Trophoblast cell (in vitro differentiated cells and primary cell): ENCODE measurements around the gene C10orf53.

Experiments
- DNase-seq, 2 donors: peaks; one replicate each; pipeline ENCODE4 v3.0.0-alpha.2; 2016
- H2AFZ ChIP-seq: 2 replicates; pipeline ENCODE4 v1.6.1; 2013; ENCODE audit warnings: low read length, moderate library complexity, mild to moderate bottlenecking; ENCODE audit not compliant: insufficient read depth, poor library complexity
- H2AK5ac ChIP-seq: 2 replicates; pipeline ENCODE4 v1.6.1; 2013; ENCODE audit warnings: mild to moderate bottlenecking, low read length
- H2BK120ac ChIP-seq: 2 replicates; pipeline ENCODE4 v1.6.1; 2013; ENCODE audit warnings: low read length, mild to moderate bottlenecking, moderate library complexity; ENCODE audit not compliant: insufficient read depth, poor library complexity
- H2BK12ac ChIP-seq: 2 replicates; pipeline ENCODE4 v1.6.1; 2013; ENCODE audit warnings: mild to moderate bottlenecking, low read length, moderate library complexity
- H2BK5ac ChIP-seq: 2 replicates; pipeline ENCODE4 v1.6.1; 2013; ENCODE audit warnings: low read length, low read depth, moderate library complexity, mild to moderate bottlenecking; ENCODE audit not compliant: poor library complexity
- H3K14ac ChIP-seq: 2 replicates; pipeline ENCODE4 v1.6.1; 2013; ENCODE audit warnings: mild to moderate bottlenecking, low read length
- H3K18ac ChIP-seq: 2 replicates; pipeline ENCODE4 v1.6.1; 2013; ENCODE audit warnings: mild to moderate bottlenecking, low read length
- H3K23ac ChIP-seq: 2 replicates; pipeline ENCODE4 v1.6.1; 2013; ENCODE audit warnings: low read length
- H3K27ac ChIP-seq: 2 replicates; pipeline ENCODE4 v1.5.1; 2013; ENCODE audit warnings: low read depth, mild to moderate bottlenecking, inconsistent platforms, low read length, moderate library complexity
- H3K27me3 ChIP-seq: 2 replicates; pipeline ENCODE4 v1.6.1; 2013; ENCODE audit warnings: inconsistent platforms, mild to moderate bottlenecking, low read length, moderate library complexity; ENCODE audit not compliant: insufficient read depth
- H3K36me3 ChIP-seq, 2 experiments: 1 replicate in 1 of 2; 2 replicates in 1 of 2; pipeline ENCODE4 v1.6.1; 2013; ENCODE audit warnings: low read length in 2 of 2, mild to moderate bottlenecking in 2 of 2, moderate library complexity in 1 of 2; ENCODE audit not compliant: insufficient read depth in 2 of 2, control insufficient read depth in 1 of 2
- H3K4ac ChIP-seq: 2 replicates; pipeline ENCODE4 v1.6.1; 2013; ENCODE audit warnings: low read depth, mild to moderate bottlenecking, low read length, moderate library complexity
- H3K4me1 ChIP-seq, 2 experiments: 1 replicate in 1 of 2; 2 replicates in 1 of 2; pipeline ENCODE4 v1.6.1; 2013; ENCODE audit warnings: low read length in 2 of 2, mild to moderate bottlenecking in 2 of 2, moderate library complexity in 1 of 2; ENCODE audit not compliant: insufficient read depth in 2 of 2, control insufficient read depth in 1 of 2
- H3K4me2 ChIP-seq: 2 replicates; pipeline ENCODE4 v1.6.1; 2013; ENCODE audit warnings: inconsistent platforms, mild to moderate bottlenecking, low read length, moderate library complexity
- H3K4me3 ChIP-seq: 2 replicates; pipeline ENCODE4 v1.5.1; 2013; ENCODE audit warnings: mild to moderate bottlenecking, low read depth, low read length, inconsistent platforms
- H3K79me1 ChIP-seq: one replicate; pipeline ENCODE4 v1.6.1; 2013; ENCODE audit warnings: low read length
- H3K79me2 ChIP-seq: 2 replicates; pipeline ENCODE4 v1.6.1; 2013; ENCODE audit warnings: low read length, mild to moderate bottlenecking; ENCODE audit not compliant: control insufficient read depth, insufficient read depth, poor library complexity
- H3K9ac ChIP-seq: 2 replicates; pipeline ENCODE4 v1.6.1; 2013; ENCODE audit warnings: mild to moderate bottlenecking, low read length
- H3K9me3 ChIP-seq: 2 replicates; pipeline ENCODE4 v1.6.1; 2013; ENCODE audit warnings: low read depth, mild to moderate bottlenecking, control low read depth, inconsistent platforms, low read length; ENCODE audit not compliant: insufficient read depth
- H4K12ac ChIP-seq: 2 replicates; pipeline ENCODE4 v1.6.1; 2013; ENCODE audit warnings: low read depth, mild to moderate bottlenecking, low read length, moderate library complexity
- H4K8ac ChIP-seq: 2 replicates; pipeline ENCODE4 v1.6.1; 2013; ENCODE audit warnings: low read depth, mild to moderate bottlenecking, low read length, moderate library complexity
- H4K91ac ChIP-seq: one replicate; pipeline ENCODE4 v1.6.1; 2013; ENCODE audit warnings: low read depth, mild to moderate bottlenecking, low read length, moderate library complexity
- WGBS: extraction: QIAGEN DNeasy Blood & Tissue Kit; methylation state at CpG from one replicate; pipeline ENCODE4 v1.1.7; 2013; ENCODE audit warnings: missing lambda C conversion rate; ENCODE audit not compliant: insufficient read length, insufficient coverage; ENCODE audit errors: extremely low coverage; 5-methylcytosine and 5-hydroxymethylcytosine counted together

C10orf53 gene

DNA sequence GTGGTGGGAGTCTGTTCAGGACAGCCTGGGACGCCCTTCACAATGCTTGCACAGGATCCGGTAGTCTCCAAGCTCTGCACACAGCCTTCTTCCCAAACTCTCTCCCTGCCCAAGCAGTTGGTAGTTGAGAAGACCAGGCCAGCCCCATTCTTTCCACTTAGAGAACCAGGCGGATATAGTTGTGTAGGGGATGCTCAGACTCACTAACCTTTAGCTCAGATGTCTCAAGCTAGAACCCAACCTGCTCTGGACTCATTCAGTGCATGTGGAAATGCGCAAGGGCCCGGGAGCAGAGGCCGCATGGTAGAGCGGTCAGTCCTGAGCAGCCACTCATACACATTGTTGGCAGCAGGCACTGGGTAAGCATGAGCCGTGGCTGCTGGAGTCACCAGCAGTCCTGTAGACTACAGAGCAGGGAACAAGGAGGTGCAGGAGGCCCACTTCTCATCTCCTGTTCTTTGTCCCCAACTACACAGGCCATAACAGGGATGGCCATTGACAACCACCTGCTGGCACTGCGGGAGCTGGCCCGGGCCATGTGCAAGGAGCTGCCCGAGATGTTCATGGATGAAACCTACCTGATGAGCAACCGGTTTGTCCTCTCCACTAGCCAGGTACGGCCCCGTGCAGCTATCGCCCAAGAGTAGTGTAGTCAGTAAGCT, 17.2 kb upstream of the C10orf53 start:
- H3K27me3 ChIP-seq = no peaks in the 10 kb centered on the region

DNA sequence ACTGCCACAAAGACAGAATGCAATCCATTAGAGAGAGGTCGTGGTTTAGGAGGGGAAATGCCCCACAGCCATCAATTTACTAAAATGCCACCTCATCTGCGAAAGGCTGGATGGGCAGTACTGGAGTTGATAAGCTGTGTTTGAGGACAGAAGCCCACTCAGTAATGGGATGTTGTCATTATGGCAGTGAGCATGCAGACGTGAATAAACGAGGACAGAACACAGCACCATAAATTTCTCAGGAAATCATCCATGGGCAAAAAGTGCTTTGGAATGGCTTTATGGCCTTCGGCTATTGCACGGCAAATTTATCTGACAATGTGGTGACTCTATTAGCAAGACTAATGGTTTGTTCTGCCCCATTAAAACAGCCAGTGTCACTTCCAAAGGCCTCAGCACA, 15.9 kb upstream of the C10orf53 start:
- Histone ChIP-seq H3K27me3 (no peaks in the 10 kb centered on the region), H3K18ac (no peak overlapping the region), H4K8ac (no peak overlapping the region), H3K4me2 (no peak overlapping the region), H2AK5ac (no peak overlapping the region), H3K79me2 (no peaks in the 10 kb centered on the region), H3K79me1 (no peaks in the 10 kb centered on the region), H3K27ac (no peak overlapping the region), H3K23ac (no peak overlapping the region), H2BK5ac (no peak overlapping the region), H3K36me3 (no peaks in the 10 kb centered on the region), H2AFZ (no peak overlapping the region), H3K9me3 (no peaks in the 10 kb centered on the region), H3K4ac (no peak overlapping the region), H3K4me3 (no peak overlapping the region), H3K9ac (no peak overlapping the region), H3K4me1 (no peaks in the 10 kb centered on the region), H3K14ac (no peak overlapping the region), H4K91ac (no peak overlapping the region), H2BK12ac (no peak overlapping the region), H4K12ac (no peak overlapping the region), H2BK120ac (no peak overlapping the region)
- WGBS = no CpG with 5 or more reads among the region's 6 CpGs
- no peak for DNase-seq

More for the DNA sequence above, 17.2 kb upstream of the C10orf53 start:
- Histone ChIP-seq H3K27ac (no peak overlapping the region), H3K36me3 (no peaks in the 10 kb centered on the region), H3K14ac (no peak overlapping the region), H4K12ac (no peak overlapping the region), H4K8ac (no peak overlapping the region), H3K4ac (no peak overlapping the region), H3K9ac (no peak overlapping the region), H2BK120ac (no peak overlapping the region), H3K79me1 (no peaks in the 10 kb centered on the region), H2AFZ (no peak overlapping the region), H2BK12ac (no peak overlapping the region), H3K9me3 (no peaks in the 10 kb centered on the region), H3K4me3 (no peak overlapping the region), H3K79me2 (no peaks in the 10 kb centered on the region), H3K4me1 (no peaks in the 10 kb centered on the region), H2BK5ac (no peak overlapping the region), H3K18ac (no peak overlapping the region), H2AK5ac (no peak overlapping the region), H3K4me2 (no peak overlapping the region), H4K91ac (no peak overlapping the region), H3K23ac (no peak overlapping the region)
- no peak for DNase-seq
- no CpG with 5 or more reads among the region's 15 CpGs for WGBS

- no peak for DNase-seq
- Histone ChIP-seq H3K27me3 (no peaks in the 10 kb centered on the region), H3K23ac (no peak overlapping the region), H3K4me3 (no peak overlapping the region), H4K12ac (no peak overlapping the region), H3K79me2 (no peaks in the 10 kb centered on the region), H2BK12ac (no peak overlapping the region), H2BK5ac (no peak overlapping the region), H4K8ac (no peak overlapping the region), H3K4me1 (no peaks in the 10 kb centered on the region), H3K27ac (no peak overlapping the region), H3K9ac (no peak overlapping the region), H4K91ac (no peak overlapping the region), H3K9me3 (no peaks in the 10 kb centered on the region), H3K18ac (no peak overlapping the region), H3K4me2 (no peak overlapping the region), H2BK120ac (no peak overlapping the region), H3K79me1 (no peaks in the 10 kb centered on the region), H2AFZ (no peak overlapping the region), H3K4ac (no peak overlapping the region), H3K14ac (no peak overlapping the region), H3K36me3 (no peaks in the 10 kb centered on the region), H2AK5ac (no peak overlapping the region)
- no CpG with 5 or more reads among the region's 7 CpGs for WGBS
Measured at GRCh38 chr10:49664006-49664841, 15.2 kb upstream of the C10orf53 start.

GRCh38 chr10:49664842-49665355, 14.6 kb upstream of the C10orf53 start:
- Histone ChIP-seq H4K12ac (no peak overlapping the region), H3K14ac (no peak overlapping the region), H3K9ac (no peak overlapping the region), H3K27me3 (no peaks in the 10 kb centered on the region), H3K18ac (no peak overlapping the region), H2BK5ac (no peak overlapping the region), H2BK12ac (no peak overlapping the region), H3K27ac (no peak overlapping the region), H3K4ac (no peak overlapping the region), H3K36me3 (no peaks in the 10 kb centered on the region), H3K23ac (no peak overlapping the region), H3K79me1 (no peaks in the 10 kb centered on the region), H2AFZ (no peak overlapping the region), H3K9me3 (no peaks in the 10 kb centered on the region), H3K4me2 (no peak overlapping the region), H3K4me1 (no peaks in the 10 kb centered on the region), H3K79me2 (no peaks in the 10 kb centered on the region), H2BK120ac (no peak overlapping the region), H4K91ac (no peak overlapping the region), H2AK5ac (no peak overlapping the region), H3K4me3 (no peak overlapping the region), H4K8ac (no peak overlapping the region)
- WGBS = no CpG with 5 or more reads among the region's 4 CpGs
- DNase-seq = no peak
